ENCODE results near the gene NXN.
"Not testable (repeated sequence)": the region's sequence is repeated elsewhere in the genome, so short reads cannot be mapped to it uniquely, and the experiment has no call there.

The NXN gene

DNA sequence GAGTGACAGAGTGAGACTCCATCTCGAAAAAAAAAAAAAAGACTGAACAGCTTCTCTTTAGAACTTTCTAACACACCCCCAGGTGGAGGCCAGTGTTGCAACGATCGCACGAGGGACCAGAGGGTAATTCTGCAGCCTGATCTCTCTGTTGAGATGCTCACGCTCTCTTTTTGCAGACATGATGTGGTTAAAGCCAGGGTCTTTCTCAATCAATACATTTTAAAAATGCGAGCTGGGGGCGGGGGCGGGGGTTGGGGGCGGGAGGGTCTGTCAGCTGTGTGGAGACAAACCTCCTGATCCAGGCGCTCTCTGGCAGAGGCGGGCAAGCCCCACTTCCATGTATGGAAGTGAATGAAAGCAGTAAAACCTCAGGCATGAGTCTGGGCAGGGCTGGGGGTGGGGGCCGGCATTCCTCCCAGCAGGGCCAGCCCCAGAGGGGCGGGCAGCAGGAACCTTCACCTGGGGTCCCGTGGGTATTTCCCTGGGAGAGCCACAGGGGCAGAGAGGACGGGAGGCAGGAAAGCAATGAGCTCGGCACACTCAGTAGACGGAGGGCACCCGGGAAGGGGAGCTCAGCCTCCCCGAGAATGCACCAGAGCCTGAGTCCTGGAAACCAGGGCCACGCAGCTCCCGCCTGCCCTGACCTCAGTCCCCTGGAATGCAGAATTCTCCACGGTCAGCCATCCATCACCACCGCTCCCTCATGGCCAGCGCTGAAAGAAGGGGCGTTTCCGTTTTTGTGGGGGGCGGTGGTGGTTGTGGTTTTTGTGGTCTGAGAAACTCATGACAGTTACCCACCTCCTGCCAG is 28.0 kb downstream of the NXN start:
- DNase-seq = no peak

DNA sequence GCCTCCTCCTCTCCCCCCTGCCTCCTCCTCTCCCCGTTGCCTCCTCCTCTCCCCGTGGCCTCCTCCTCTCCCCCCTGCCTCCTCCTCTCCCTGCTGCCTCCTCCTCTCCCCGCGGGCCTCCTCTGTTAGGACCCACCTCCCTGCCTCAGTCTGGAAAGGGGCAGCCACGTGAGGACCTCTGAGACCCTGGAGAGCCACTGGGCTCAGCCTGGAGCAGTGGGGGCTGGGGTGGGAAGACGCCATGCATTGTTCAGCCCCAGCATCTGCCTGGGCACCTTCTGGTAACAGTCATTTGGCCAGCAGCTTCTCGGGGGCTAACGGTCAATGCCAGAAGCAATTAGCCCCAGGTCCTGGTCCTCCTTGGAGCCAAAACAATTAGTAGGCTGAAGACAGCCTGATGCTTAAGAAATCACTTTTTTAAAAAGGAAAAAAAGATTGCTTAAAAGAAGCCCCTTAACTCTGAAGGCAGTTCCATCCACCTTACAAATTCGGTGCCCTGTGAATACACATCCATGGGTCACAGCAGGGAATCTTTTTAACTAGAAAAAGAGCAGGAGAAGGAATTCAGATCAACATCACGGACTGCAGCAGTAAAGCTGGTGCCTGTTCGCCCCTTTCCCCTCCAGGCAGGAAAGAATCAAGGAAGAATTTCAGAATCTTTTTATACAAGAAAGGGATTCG is 29.8 kb downstream of the NXN start:
- DNase-seq = no peak

DNA sequence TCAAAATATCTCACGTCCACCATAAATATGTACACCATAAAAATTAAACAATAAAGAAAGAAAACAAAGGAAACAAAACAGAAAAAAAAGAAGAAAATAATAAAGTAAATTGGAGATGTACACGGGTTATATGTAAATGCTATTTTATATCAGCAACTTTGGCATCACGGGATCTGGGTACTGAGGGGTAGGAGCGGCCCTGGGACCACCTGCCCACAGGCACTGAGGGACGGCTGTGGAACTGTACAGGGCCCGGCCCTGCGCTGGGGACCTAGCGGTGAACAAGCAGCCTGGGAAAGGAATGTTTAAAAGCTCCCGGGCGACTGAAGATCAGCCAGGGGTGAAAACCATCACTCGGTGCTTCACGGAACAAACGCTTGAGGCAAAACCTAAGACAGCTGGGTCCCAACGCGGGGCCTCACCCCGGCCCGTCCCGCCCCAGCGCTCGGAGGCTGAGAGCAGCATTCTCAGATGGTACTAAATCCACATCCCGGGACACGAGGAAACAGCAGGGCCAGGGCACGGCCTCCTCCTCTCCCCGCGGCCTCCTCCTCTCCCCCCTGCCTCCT is 31.2 kb downstream of the NXN start:
- no peak for DNase-seq

DNA sequence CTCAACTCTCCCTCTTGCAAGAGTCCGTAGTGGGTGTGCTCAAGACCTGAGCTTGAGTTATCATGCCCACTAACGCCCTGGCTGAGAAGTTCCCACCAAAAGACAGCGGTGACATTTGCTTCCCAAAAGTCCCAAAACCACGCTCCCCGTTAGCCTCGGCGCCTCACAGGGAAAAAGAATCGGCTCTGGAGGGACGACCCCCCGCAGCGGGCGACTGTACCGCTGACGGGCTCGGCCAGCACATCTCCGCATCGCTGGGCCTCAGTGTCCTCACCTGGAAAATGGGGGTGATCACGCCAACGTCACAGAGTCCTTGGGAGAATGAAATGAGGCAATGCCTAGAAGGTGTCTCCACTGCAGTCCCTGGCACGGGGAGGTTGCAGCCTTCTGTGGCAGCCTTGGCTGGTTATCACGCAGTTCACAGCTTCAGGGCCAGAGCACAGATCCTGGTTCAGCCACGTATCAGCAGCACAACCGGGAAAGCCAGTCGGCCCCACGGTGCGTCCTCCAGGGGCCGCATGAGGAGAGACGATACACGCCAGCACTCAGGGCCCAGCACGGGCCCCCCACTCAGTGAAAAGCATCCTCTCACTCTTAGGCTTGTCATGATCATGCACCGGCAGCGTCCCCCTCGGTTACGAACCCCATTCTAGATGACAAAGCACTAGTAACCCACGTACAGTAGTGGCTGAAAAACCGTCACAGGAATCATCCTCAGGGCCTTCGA is 32.9 kb downstream of the NXN start:
- no peak for DNase-seq

DNA sequence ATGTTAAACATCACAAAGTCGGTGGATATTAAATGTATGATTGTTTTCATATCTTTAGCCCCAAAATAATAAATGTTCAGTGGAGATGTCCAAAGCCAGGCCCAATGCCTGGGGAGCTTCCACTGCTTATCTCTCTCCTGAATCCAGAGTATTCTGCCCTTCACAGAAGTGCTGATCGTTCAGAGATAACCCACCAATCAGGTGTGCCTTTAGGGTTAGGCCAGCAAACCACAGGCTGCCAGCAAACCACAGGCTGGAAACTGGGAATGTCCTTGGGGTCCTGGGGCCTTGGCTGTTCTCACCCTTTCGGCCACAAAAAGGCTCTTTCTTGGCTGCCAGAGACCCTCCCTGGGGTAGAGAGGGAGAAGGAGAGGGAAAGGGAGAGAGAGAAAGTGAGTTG is 33.9 kb downstream of the NXN start:
- no peak for DNase-seq

DNA sequence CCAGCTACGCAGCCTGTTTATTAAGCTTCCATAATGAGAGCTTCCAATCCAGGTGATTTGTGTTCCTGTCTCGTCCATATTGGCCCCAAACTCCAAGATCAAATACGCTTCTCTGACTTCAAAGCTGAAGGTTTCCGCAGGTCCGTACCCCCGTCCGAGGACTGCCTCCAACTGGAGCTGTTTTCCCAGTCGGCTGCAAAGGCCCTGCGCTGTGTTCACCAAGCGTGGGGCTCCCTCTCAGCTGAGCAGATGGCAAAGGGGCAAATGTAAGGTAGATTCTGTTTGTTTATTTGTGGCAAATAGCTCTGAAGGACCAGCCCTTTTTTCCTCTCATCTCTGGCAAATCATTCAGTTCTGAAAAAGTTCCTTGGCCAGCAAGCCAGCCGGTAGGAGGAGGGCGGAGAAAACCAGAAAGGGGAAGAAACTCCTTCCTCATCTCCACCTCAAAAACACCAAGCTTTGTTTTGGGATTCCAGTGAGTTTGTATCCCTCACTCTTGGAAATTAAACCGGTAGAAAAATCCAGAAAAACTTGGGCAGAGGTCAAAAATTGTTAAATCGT is 35.2 kb downstream of the NXN start:
- no peak for DNase-seq

DNA sequence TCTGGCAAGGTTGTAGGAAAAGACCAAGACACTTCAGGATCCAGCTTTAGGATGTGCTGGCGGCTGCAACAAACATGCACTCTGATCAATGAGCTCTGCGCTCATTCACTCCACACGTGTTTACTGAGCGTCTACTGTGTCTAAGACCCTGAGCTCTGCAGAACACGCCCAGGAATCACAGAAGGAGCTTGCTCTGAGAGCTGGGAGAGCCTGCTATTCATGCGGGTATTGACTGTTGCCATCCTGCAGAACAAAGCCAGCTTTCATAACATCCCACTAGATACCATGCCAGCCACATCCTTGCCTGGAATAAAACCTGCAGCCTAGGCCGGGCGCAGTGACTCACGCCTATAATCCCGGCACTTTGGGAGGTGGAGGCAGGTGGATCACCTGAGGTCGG is 44.1 kb downstream of the NXN start:
- no peak for DNase-seq

DNA sequence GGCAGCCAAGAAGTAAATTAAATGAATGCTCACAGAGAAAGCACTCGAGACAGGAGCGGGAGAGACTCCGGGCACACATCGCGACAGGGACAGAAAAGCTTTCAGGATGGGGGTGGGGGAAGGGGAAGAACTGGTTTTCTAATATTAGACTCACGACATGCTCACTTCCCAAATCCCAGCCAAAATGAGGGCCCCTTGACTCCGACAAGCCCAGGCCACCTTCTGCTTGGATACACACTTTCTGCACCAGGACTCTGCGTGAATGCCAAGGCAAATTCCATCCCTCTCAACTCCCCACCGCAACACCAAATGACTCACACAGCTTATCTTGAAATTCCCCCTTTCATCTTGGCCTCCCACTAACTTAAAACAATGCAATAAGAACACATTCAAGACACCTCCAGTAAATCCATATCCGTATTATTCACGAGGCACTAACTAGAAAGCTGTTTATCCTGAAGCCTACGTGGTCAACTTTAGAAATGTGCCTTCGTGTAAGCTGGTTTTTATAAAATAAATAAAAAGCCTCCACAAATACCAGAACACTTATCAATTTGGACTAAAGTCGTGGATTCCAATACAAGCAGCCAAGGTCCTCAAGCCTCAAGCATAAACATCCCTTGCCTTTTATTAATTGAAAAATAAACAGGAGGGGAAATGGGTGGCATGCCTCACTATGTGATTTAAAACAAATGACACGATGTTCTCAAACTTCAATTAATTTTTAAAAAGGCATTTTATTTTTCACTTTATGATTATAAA is 46.1 kb downstream of the NXN start:
- DNase-seq = no peak

DNA sequence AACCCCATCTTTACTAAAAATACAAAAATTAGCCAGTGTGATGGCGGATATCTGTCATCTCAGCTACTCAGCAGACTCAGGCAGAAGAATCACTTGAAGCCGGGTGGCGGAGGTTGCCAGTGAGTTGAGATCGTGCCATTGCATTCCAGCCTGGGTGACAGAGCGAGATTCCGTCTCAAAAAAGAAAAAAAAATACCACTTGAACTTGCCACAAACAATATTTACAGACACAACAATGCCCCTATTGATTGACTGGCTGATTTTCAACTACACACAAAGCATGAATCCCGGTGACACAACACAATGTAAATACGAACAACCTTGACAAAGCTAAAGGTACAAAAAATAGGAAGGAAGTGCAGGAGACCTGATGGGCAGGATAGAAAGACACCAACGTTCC is 49.3 kb downstream of the NXN start:
- DNase-seq = no peak

DNA sequence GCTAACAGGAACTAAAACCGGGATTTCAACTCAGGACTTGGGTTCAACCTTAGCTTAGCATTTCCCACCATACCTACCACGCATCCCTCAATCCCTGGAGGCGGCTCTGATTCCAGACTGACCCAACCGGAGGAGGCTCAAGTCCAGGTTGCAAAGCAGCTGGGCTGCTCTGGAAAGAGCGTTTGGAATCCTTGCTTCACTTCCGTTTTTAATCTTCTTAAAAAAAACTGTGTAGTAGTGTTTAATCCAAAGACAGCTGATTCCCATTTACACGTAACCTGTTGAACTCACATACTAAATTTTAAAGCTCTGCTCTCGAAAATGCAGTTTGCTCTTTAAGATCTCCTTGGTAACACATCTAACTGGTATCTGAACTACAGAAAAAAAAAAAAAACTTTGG is 50.0 kb downstream of the NXN start:
- no peak for DNase-seq

DNA sequence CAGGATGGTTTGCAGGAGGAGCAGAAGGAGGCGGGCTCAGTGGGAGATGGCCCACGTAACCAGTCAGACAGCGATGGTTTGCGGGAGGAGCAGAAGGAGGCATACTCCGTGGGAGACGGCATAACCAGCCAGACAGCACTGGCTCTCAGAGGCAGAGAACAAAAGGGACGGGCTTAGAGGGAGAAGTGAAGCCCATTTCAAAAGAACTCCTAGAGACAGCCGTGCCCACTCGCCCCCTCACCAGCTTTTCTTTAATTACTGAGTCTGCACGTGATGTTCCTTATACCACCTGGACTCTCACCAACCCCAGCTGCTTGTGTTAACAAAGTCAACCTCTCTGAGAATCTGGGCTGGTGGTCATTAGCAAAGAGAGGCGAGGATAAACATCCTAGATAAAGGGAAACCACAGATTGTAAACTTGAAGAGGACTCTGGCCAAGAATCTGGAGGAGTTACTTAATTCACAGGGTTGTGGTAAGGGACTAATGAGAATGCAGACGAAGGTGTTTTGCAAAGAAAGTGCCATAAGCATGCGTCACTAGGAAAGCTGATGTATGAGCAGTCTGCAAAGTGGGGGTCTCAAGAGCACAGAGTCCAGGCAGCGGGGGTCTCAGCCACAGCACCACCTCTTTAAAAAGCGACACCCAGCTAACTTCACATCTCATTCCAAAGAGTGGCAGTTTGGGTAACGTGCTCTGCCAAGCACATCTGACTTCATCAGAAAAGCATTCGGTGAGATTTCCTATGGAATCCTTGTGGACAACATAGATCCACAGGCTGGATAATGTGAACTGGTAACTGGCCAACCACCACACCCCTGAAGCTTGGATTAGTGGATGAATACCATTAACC is 51.7 kb downstream of the NXN start:
- no peak for DNase-seq

DNA sequence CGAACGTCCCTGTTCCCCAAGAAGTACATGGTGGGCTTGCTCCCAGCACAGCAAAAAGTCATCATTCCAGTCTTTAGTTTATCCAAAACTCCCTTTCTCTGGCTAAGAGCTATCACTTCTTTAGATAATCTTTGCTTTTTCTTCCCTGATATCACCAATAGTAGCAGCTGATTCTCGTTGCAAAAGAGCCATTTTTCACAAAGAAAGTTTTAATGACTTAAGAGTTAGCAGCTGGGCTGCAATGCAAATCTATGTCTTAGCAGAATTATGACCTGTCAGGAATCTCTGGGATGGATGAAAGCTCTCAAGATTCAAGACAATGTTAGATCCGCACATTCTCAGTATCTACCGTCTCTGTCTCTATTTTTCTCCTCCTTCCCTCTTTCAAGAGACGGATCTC is 53.8 kb downstream of the NXN start:
- no peak for DNase-seq

DNA sequence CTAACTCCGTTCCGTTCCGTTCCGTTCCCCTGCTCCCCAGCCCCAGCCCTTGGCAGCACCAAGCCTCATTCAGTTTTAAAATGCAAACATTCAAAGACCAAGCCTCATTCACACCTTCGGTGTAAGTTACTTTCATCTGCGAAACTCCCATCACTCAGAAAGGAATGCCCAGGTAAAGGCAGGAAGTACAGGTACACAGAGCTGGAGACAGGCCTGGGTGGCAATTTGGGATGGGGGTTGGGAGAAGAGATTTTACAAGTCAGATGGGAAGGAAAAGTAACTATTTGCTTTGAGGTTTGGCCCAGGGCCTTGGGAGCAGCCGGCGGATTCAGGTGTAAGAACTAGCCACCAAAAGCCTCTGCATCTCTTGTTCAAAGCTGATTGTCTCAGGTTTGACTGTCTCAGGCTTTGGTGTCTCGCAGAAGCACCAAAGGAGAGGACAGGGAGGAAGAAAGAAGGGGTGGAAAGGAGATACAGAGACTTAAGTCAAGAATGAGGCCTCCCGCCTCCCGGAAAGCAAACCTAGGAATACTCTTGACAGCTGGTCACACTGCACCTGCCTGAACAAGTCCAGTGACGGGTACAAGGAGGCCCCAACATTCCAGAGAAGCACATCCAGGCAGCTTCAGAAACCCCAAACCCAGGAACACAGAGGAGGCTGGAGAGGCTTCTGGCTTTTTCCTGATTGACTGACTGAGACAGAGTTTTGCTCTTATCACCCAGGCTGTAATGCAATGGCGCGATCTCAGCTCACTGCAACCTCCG is 54.7 kb downstream of the NXN start:
- DNase-seq = no peak

DNA sequence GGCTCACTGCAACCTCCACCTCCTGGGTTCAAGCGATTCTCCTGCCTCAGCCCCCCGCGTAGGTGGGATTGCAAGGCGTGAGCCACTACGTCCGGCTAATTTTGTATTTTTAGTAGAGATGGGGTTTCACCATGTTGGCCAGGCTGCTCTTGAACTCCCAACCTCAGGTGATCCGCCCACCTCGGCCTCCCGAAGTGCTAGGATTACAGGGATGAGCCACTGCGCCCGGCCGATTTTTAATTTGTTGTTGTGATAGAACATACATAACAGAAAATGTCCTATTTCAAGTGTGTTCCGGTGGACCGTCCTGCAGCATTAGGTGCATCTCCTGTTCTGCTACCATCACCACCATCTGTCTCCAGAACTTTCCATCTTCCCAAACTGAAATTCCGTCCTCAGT is 55.3 kb downstream of the NXN start:
- DNase-seq = not testable (repeated sequence)

DNA sequence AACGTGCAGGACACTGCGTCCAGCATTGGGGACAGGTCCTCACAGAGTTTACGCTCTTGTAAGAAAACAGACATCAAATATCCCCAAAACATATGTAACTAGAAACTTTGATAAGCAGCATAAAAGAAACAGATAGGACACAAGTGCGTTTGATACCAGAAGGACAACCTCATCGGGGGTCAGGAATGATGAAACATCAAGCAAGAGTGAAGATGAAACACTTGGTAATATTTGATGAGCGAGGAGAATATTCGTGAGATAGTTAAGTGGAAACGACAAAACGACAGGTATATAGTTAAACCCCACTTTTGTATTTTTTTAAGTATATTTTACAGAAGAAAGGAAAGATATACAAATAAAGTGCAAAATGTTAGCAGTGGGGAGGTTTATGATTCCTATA is 55.9 kb downstream of the NXN start:
- no peak for DNase-seq

DNA sequence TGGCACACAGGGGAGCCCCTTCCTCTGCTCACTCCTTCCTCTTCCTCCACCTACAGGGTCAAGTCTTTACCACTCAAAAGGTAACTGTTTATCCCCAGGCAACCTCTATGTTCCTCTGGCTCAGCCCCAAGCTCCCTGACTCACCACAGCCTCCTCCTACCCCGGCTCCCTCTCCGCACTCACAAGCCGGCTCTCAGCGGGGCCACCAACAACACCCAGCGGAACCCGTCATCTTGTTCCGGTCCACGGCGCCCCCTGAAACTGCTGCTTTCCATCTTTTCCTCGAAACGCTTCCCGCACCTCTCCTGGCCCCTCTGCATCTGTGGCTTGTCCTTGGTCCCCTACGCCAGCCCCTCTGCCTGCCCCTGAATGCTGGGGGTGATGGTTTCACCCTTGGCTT is 58.4 kb downstream of the NXN start:
- DNase-seq = no peak

DNA sequence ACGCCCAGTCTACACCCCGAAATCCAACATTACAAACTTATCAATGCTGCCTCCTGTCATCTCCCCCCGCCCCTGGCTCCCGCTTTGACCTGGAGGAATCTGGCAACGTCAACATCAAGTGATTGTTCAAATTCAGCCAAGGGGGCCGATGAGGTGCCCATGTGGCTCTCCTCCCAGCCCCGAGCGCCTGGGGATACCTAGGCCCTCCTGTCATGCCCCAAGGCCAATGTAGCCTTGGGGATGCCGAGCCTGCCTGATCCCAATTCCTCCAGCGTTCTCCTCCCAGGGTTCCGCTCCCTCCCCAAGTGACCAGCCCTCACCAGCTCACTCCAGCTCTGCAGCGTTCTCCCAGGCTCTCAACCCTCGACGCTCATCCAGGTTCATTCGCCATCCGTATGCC is 59.4 kb downstream of the NXN start:
- DNase-seq = no peak

DNA sequence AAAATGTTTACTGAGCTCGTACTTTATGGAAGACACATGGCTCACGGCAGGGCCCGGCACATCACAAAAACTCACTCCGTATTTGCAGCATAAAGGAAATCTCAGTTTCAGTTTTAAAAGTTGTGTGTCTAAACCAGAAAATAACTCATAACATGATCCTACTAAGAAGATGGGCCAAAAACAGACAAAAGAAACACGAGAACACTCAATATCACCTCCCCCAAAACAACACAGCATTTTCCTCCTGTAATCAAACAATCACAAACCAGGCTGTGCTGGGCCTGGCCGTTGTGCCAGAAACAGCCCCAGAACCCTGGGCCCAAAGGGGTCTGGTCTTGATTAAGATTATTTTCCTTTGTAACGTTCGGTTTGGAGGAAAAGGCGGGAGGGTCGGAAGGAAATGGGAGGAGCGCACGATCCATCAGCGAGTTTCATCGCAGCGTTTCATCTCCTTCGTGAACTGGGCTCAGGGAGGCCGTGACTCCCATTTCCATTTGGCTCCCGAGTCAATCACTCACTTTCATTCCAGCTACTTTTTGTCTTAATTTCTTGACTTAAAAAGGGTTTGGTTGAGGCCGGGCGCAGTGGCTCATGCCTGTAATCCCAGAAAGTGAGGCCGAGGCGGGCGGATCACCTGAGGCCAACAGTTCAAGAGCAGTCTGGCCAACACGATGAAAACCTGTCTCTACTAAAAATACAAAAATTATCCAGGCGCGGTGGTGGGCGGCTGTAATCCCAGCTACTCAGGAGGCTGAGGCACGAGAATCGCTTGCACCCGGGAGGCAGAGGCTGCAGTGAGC is 61.4 kb downstream of the NXN start:
- no peak for DNase-seq

DNA sequence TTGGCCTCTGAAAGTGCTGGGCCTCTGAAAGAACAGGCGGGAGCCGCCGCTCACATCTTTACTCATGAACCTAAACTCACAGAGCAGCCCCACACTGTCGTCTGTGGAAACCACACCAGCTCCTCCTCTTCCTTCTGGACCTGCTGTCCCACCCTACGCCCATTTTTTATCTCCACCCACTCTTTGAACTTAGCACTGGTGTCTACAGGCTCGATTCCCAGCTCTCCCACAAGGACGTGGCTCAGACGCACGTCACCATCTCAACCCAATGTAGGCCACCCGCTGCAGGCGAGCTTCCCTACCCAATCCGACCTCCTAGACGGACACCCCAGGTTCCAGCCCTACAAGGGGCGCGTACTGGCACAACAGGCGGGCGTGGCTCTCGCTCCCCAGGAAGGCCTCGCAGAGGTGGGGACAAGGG is 62.2 kb downstream of the NXN start:
- no peak for DNase-seq

DNA sequence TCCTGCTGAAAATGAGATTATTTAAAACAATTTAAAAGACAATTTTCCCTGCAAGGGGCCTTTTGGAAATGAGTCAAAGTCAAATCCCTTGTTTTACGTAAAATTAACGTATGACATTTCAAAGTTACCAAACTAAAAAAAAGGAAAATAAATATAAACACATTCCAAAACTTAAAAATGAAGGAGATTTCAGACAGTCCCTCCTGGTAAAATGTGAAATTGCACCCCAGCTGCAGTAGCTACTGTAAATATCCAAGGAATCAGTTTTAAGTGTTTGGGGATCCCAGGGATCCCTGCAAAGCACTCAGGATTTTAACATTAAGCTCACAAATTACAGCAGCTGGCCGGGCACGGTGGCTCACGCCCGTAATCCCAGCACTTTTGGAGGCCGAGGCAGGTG is 63.3 kb downstream of the NXN start:
- no peak for DNase-seq

Measured in CD4-positive, alpha-beta T cell treated with Interleukin-6 for 4 hours (primary cell).